HepG2 (cell line): ENCODE measurements around the gene CD44. TPM values are rescaled to one million over a fixed set of nuclear protein-coding genes. Genes with fewer than 3 reads are reported as not detected.

Experiments used
- EP300 ChIP-seq, 3 experiments: sonication (generic) in 1 of 3; formaldehyde crosslinking in 1 of 3; IDR thresholded peaks; 2 replicates each; pipeline versions ENCODE4 v1.5.1 to v1.6.1; 2011 to 2020; ENCODE audit warnings: low read depth in 2 of 3, low read length in 2 of 3, borderline replicate concordance in 1 of 3, improper control_type of control experiment in 1 of 3, mild to moderate bottlenecking in 1 of 3, missing genetic modification reagents in 1 of 3, moderate library complexity in 1 of 3
- FOXA3 ChIP-seq: IDR thresholded peaks from 2 replicates; pipeline ENCODE4 v1.6.1; 2016; ENCODE audit warnings: missing genetic modification reagents, missing compliant biosample characterization
- FOXM1 ChIP-seq: sonication (generic); formaldehyde crosslinking; IDR thresholded peaks from 2 replicates; pipeline ENCODE4 v1.5.0; 2020; ENCODE audit warnings: missing genetic modification reagents
- JARID2 ChIP-seq: sonication (generic); formaldehyde crosslinking; IDR thresholded peaks from 2 replicates; pipeline ENCODE4 v1.8.1; 2023; ENCODE audit warnings: missing genetic modification reagents, inconsistent platforms; ENCODE audit not compliant: insufficient replicate concordance
- JUNB ChIP-seq: sonication (generic); formaldehyde crosslinking; IDR thresholded peaks from 2 replicates; pipeline ENCODE4 v1.8.0; 2022; ENCODE audit warnings: missing genetic modification reagents, mild to moderate bottlenecking, borderline replicate concordance
- MBNL3 ChIP-seq: fragments of 250-450 bp; sonication (Bioruptor Pico); conservative IDR thresholded peaks from 2 replicates; pipeline ENCODE4 v1.8.0; 2022; ENCODE audit warnings: mild to moderate bottlenecking, inconsistent platforms
- NR2F1 ChIP-seq, 2 experiments: fragments of 450-650 bp in 1 of 2; formaldehyde crosslinking in 1 of 2; IDR thresholded peaks; 2 replicates each; pipeline versions ENCODE4 v1.5.0 to v1.6.1; 2016 to 2020; ENCODE audit warnings: mild to moderate bottlenecking in 1 of 2, missing compliant biosample characterization in 1 of 2, missing genetic modification reagents in 1 of 2, moderate library complexity in 1 of 2
- NR2F6 ChIP-seq, 2 experiments: IDR thresholded peaks; 2 replicates each; pipeline ENCODE4 v1.6.1; 2016; ENCODE audit warnings: antibody characterized with exemption in 1 of 2, mild to moderate bottlenecking in 1 of 2
- SOX5 ChIP-seq: IDR thresholded peaks from 2 replicates; pipeline ENCODE4 v1.6.1; 2016; ENCODE audit warnings: borderline replicate concordance
- THAP8 ChIP-seq: sonication (generic); formaldehyde crosslinking; IDR thresholded peaks from 2 replicates; pipeline ENCODE4 v1.5.1; 2020; ENCODE audit warnings: missing genetic modification reagents, mild to moderate bottlenecking, borderline replicate concordance
- TRIM24 ChIP-seq: sonication (generic); formaldehyde crosslinking; IDR thresholded peaks from 2 replicates; pipeline ENCODE4 v1.8.0; 2022; ENCODE audit warnings: mild to moderate bottlenecking, missing genetic modification reagents
- ZFAT ChIP-seq: sonication (generic); formaldehyde crosslinking; conservative IDR thresholded peaks from 2 replicates; pipeline ENCODE4 v1.8.1; 2023; ENCODE audit warnings: missing genetic modification reagents, inconsistent platforms
- ZNF235 ChIP-seq: sonication (generic); formaldehyde crosslinking; IDR thresholded peaks from 2 replicates; pipeline ENCODE4 v1.8.1; 2023; ENCODE audit warnings: mild to moderate bottlenecking, missing genetic modification reagents, borderline replicate concordance
- ZNF282 ChIP-seq: fragments of 450-650 bp; IDR thresholded peaks from 2 replicates; pipeline ENCODE4 v1.6.1; 2018; ENCODE audit not compliant: partially characterized antibody
- ZNF451 ChIP-seq: sonication (generic); formaldehyde crosslinking; IDR thresholded peaks from 2 replicates; pipeline ENCODE4 v1.5.0; 2020; ENCODE audit warnings: mild to moderate bottlenecking, missing genetic modification reagents
- ZNF580 ChIP-seq: IDR thresholded peaks from 2 replicates; pipeline ENCODE4 v1.6.1; 2016; ENCODE audit warnings: low read depth, borderline replicate concordance
- ZNF605 ChIP-seq: sonication (generic); formaldehyde crosslinking; IDR thresholded peaks from 2 replicates; pipeline ENCODE4 v1.8.0; 2022; ENCODE audit warnings: mild to moderate bottlenecking, missing genetic modification reagents
- ZNF674 ChIP-seq: sonication (generic); formaldehyde crosslinking; IDR thresholded peaks from 2 replicates; pipeline ENCODE4 v1.5.0; 2020; ENCODE audit warnings: low read depth, mild to moderate bottlenecking, missing genetic modification reagents
- ZNF878 ChIP-seq: sonication (generic); formaldehyde crosslinking; IDR thresholded peaks from 2 replicates; pipeline ENCODE4 v1.8.1; 2023; ENCODE audit warnings: mild to moderate bottlenecking, missing genetic modification reagents, moderate library complexity
- polyA plus RNA-seq, 8 experiments: library from polyadenylated mRNA; depleted of rRNA in 3 of 8; stranded (reverse) in 7 of 8; unstranded in 1 of 8; fragments of >200 nt; fragmentation: Illumina TruSeq in 4 of 8; extraction: Trizol in 4 of 8; gene quantifications; 2 replicates each; pipeline versions ENCODE4 v1.2.1 to v1.2.3, GENCODE V29; 2011 to 2016; ENCODE audit warnings: low read depth in 4 of 8, missing spikeins in 1 of 8, mixed read lengths in 1 of 8; ENCODE audit not compliant: insufficient read depth in 1 of 8
- total RNA-seq, 5 experiments: library from RNA; depleted of rRNA; stranded (reverse); fragments of >200 nt; fragmentation: Illumina TruSeq; extraction: Trizol; gene quantifications; 2 replicates each; pipeline ENCODE4 v1.2.3, GENCODE V29; 2016; ENCODE audit warnings: low read depth in 1 of 5
- TF ChIP-seq, protein P1 (sequence below): sonication (generic); formaldehyde crosslinking; IDR thresholded peaks from 2 replicates; pipeline ENCODE4 v1.4.0; 2020; ENCODE audit warnings: missing genetic modification reagents
- TF ChIP-seq, protein P2 (sequence below): sonication (generic); formaldehyde crosslinking; IDR thresholded peaks from 2 replicates; pipeline ENCODE4 v1.5.0; 2020; ENCODE audit warnings: missing genetic modification reagents, mild to moderate bottlenecking, borderline replicate concordance
- TF ChIP-seq, protein P3 (sequence below): sonication (generic); formaldehyde crosslinking; IDR thresholded peaks from 2 replicates; pipeline ENCODE4 v1.8.1; 2023; ENCODE audit warnings: mild to moderate bottlenecking, inconsistent platforms, moderate library complexity, missing genetic modification reagents, borderline replicate concordance
- TF ChIP-seq, protein P4 (sequence below): sonication (generic); formaldehyde crosslinking; IDR thresholded peaks from 2 replicates; pipeline ENCODE4 v1.4.0; 2020; ENCODE audit warnings: missing genetic modification reagents

The CD44 gene
- total and polyA plus RNA-seq, 2 of the 13 experiments (the other 11 are each of a cell fraction or from before 2014, with no cell fraction given), result 0.02 to 0.11 TPM

DNA sequence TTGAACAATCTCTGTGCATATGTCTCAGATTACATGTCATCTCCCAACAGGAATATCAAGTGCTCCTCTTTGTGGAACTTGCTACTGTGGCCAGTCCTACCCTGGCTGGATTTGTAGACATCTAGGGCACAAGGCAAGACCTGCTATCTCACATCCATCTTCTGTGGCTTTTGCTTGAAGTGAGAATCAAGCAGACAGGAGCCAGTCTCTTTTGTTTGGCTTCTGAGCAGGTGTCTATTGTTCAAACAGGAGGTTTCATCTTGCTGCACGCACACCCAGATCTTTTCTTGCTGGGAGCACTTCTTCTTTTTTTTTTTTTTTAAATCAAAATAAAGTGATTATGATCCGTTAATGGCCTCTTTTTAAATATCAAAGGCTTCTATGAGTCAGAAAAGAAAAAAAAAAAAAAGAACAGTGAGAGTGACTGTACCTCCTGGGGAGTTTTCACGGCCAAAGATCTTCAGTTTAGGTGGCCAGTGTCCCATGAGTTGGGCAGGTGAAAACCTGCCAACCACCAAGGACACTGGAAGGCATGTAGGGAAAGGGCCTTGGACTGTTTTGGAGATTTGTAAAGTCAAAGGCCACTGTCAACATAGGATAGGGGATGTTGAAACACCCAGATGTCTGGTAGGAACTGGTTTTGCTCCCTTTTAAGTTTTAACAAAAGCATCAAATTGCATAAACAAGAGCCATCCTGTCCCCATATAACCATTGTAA lies 78.1 kb downstream of the CD44 start (continued):
- TF ChIP-seq SOX5, result peak; percentile 74
- TF ChIP-seq ZNF674, result no peak
- TF ChIP-seq FOXA3 (CRISPR knock-in tag), result peak; percentile 50
- no peak for TF ChIP-seq ZNF580 (CRISPR knock-in tag)
- no peak for TF ChIP-seq ZFAT (CRISPR knock-in tag)
- TF ChIP-seq FOXM1 (CRISPR knock-in tag), result no peak
- no peak for TF ChIP-seq ZNF235
- TF ChIP-seq NR2F6 (IDR thresholded peaks at IDR 0.05), result peak; percentile 58
- TF ChIP-seq NR2F6 (CRISPR knock-in tag; IDR thresholded peaks at IDR 0.05), result peak; percentile 42; the same call in 1 of the 2 replicates
- 0 out of 4 replicates have a peak, but pooled peaks of 1 of the 2 experiments have one; percentile 33 for TF ChIP-seq EP300 (IDR thresholded peaks at IDR 0.05; ENCODE audit: low read depth in 2 of 2, low read length in 2 of 2)
- TF ChIP-seq EP300 (CRISPR knock-in tag; IDR thresholded peaks at IDR 0.05; ENCODE audit: borderline replicate concordance), result no peak
- TF ChIP-seq JARID2 (CRISPR knock-in tag), result no peak
- TF ChIP-seq ZNF282, result no peak
- TF ChIP-seq, protein P1, sequence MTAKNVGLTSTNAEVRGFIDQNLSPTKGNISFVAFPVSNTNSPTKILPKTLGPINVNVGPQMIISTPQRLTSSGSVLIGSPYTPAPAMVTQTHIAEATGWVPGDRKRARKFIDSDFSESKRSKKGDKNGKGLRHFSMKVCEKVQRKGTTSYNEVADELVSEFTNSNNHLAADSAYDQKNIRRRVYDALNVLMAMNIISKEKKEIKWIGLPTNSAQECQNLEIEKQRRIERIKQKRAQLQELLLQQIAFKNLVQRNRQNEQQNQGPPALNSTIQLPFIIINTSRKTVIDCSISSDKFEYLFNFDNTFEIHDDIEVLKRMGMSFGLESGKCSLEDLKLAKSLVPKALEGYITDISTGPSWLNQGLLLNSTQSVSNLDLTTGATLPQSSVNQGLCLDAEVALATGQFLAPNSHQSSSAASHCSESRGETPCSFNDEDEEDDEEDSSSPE (CRISPR knock-in tag), result no peak
- TF ChIP-seq ZNF878 (CRISPR knock-in tag), result no peak
- TF ChIP-seq, protein P2, sequence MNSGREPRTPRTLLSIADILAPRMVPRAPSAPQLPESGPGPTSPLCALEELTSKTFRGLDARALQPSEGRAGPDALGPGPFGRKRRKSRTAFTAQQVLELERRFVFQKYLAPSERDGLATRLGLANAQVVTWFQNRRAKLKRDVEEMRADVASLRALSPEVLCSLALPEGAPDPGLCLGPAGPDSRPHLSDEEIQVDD, result no peak
- TF ChIP-seq, protein P3, sequence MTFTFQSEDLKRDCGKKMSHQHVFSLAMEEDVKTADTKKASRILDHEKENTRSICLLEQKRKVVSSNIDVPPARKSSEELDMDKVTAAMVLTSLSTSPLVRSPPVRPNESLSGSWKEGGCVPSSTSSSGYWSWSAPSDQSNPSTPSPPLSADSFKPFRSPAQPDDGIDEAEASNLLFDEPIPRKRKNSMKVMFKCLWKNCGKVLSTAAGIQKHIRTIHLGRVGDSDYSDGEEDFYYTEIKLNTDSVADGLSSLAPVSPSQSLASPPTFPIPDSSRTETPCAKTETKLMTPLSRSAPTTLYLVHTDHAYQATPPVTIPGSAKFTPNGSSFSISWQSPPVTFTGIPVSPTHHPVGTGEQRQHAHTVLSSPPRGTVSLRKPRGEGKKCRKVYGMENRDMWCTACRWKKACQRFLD (CRISPR knock-in tag), result no peak
- TF ChIP-seq ZNF605 (CRISPR knock-in tag), result no peak
- TF ChIP-seq TRIM24, result 0 out of 2 replicates have a peak, but pooled peaks have one; percentile 54
- no peak for TF ChIP-seq MBNL3 (CRISPR knock-in tag)
- TF ChIP-seq ZNF451 (CRISPR knock-in tag), result no peak
- TF ChIP-seq NR2F1 (CRISPR knock-in tag; IDR thresholded peaks at IDR 0.05), result peak in 1 of 2 experiments; percentile 19; a peak in 1 of 4 replicates
- TF ChIP-seq, protein P4, sequence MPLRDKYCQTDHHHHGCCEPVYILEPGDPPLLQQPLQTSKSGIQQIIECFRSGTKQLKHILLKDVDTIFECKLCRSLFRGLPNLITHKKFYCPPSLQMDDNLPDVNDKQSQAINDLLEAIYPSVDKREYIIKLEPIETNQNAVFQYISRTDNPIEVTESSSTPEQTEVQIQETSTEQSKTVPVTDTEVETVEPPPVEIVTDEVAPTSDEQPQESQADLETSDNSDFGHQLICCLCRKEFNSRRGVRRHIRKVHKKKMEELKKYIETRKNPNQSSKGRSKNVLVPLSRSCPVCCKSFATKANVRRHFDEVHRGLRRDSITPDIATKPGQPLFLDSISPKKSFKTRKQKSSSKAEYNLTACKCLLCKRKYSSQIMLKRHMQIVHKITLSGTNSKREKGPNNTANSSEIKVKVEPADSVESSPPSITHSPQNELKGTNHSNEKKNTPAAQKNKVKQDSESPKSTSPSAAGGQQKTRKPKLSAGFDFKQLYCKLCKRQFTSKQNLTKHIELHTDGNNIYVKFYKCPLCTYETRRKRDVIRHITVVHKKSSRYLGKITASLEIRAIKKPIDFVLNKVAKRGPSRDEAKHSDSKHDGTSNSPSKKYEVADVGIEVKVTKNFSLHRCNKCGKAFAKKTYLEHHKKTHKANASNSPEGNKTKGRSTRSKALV (CRISPR knock-in tag), result no peak
- TF ChIP-seq JUNB (CRISPR knock-in tag), result no peak
- no peak for TF ChIP-seq THAP8
